Subcutaneous abdominal adipose tissue (tissue), 5 donors: ENCODE data around the gene IFNLR1.

ENCODE experiments used
- H3K27ac ChIP-seq: one replicate; pipeline ENCODE4 v1.7.0; 2013; ENCODE audit warnings: low read depth, mild to moderate bottlenecking, inconsistent platforms, low read length, moderate library complexity
- H3K27me3 ChIP-seq, 5 donors: one replicate each; pipeline ENCODE4 v1.7.0; 2013; ENCODE audit warnings: low read length in 5 of 5, inconsistent platforms in 1 of 5; ENCODE audit not compliant: control insufficient read depth in 5 of 5, insufficient read depth in 4 of 5
- H3K36me3 ChIP-seq, 5 donors: one replicate each; pipeline ENCODE4 v1.7.0; 2013; ENCODE audit warnings: low read length in 5 of 5; ENCODE audit not compliant: control insufficient read depth in 5 of 5, insufficient read depth in 5 of 5
- H3K4me1 ChIP-seq, 5 donors: one replicate each; pipeline ENCODE4 v1.7.0; 2013; ENCODE audit warnings: low read length in 5 of 5, mild to moderate bottlenecking in 3 of 5, moderate library complexity in 1 of 5; ENCODE audit not compliant: control insufficient read depth in 5 of 5, insufficient read depth in 5 of 5
- H3K4me3 ChIP-seq, 5 donors: one replicate each; pipeline ENCODE4 v1.7.0; 2013; ENCODE audit warnings: low read length in 5 of 5, low read depth in 1 of 5
- H3K9ac ChIP-seq, 5 donors: one replicate each; pipeline ENCODE4 v1.7.0; 2013; ENCODE audit warnings: low read length in 5 of 5, mild to moderate bottlenecking in 4 of 5, moderate library complexity in 3 of 5
- H3K9me3 ChIP-seq, 5 donors: one replicate each; pipeline ENCODE4 v1.7.0; 2013; ENCODE audit warnings: low read length in 5 of 5; ENCODE audit not compliant: control insufficient read depth in 5 of 5
- donor health status: healthy.
- donor health status: healthy.
- donor health status: healthy.
- donor health status: healthy.
- donor health status: healthy.

The IFNLR1 gene

GRCh38 chr1:24186993-24187790 is at the start of gene IFNLR1:
Gene IFNLR1 (minus strand): TSS chr1:24187289. CDS start chr1:24187248, 41 bp downstream.
- H3K9ac ChIP-seq = peak within 1 kb of the TSS in 2 of 5 donors; percentile 6 to 43
- peak within 1 kb of the TSS; percentile 40 to 66 (median 59) for H3K4me3 ChIP-seq
- peaks cover 16 to 33% (median 17%) of the 10 kb centered on the region in 5 donors for H3K27me3 ChIP-seq
- no peaks in the 10 kb centered on the region for H3K36me3 ChIP-seq
- H3K4me1 ChIP-seq = peaks cover 0 to 23% (median 12%) of the 10 kb centered on the region in 5 donors
- H3K27ac ChIP-seq = no peak within 1 kb of the TSS
- no peaks in the 10 kb centered on the region for H3K9me3 ChIP-seq

DNA sequence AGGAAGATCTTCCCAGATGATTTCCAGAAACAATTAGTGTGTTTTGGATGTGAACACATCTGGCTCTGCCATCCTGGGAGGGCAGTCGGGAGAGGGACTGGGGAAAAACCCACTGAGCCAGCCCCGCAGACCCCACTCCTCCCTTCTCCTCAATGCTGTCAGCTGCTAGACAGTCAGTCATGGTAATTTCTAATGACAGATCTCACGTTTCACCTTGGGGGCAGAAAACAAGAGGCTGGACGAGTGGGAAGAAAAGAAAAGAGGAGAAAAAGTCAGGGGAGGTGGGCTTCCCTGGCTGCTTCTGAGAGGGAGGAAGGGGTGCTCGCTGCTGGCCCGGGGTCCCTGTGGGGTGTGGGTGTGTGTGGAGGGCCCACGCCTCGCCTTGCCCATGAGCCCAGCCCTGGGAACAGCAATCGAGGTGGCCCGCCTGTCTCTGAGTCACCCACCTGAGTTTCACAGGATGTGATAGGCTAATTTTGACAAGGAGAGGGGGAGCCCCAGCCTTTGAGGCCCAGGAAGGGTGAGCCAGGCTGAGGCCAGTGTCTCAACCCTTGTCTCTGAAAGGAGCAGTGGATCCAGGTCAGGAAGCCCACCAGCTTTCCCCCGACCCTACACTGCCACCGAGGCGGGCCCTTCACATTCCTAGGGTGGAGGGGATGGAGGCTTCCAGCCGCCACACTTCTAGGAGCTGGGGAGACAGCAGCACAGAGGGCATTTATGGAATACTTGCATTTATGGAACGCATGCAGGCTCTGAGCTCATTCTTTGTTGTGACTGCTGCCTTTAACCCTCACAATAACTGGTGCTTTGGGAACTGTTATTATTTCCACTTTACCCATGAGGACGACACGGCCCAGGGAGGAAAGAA is 49.1 kb upstream of the IFNLR1 start:
- Histone ChIP-seq H3K4me1 (peaks cover 0 to 9% (median 9%) of the 10 kb centered on the region in 5 donors), H3K4me3 (no peak overlapping the region), H3K27ac (no peak overlapping the region), H3K27me3 (peaks cover 0 to 8% (median 0%) of the 10 kb centered on the region in 5 donors), H3K9ac (no peak overlapping the region), H3K9me3 (no peaks in the 10 kb centered on the region), H3K36me3 (no peaks in the 10 kb centered on the region)

GRCh38 chr1:24233684-24234600 is 46.9 kb upstream of the IFNLR1 start:
- Histone ChIP-seq H3K4me3 (no peak overlapping the region), H3K36me3 (no peaks in the 10 kb centered on the region), H3K9ac (no peak overlapping the region), H3K27me3 (peaks cover 0 to 8% (median 0%) of the 10 kb centered on the region in 5 donors), H3K9me3 (no peaks in the 10 kb centered on the region), H3K27ac (no peak overlapping the region), H3K4me1 (peaks cover 0 to 9% (median 9%) of the 10 kb centered on the region in 5 donors)

DNA sequence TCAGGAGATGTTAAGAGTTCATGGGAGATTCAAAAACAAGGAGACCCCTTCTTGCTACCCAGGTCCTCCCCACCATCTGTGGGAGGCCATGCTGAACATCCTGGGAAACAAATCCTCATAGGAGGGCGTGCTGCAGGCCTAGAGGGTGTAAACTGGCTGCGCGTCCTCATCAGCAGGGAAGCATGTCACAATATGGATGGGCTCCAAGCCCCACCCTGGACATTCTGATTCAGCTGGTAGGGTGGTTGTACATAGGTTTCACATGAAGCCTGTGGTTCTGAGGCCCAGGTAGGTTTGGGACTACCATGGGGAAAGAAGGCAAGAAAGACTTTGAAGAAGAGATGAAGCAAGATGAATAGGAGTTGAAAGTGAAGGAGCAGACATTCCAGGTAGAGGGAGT is 44.6 kb upstream of the IFNLR1 start:
- Histone ChIP-seq H3K4me3 (no peak overlapping the region), H3K9ac (no peak overlapping the region), H3K27ac (no peak overlapping the region), H3K4me1 (peaks cover 0 to 5% (median 4%) of the 10 kb centered on the region in 5 donors), H3K36me3 (no peaks in the 10 kb centered on the region), H3K27me3 (peaks cover 0 to 5% (median 0%) of the 10 kb centered on the region in 5 donors), H3K9me3 (no peaks in the 10 kb centered on the region)

- no peak overlapping the region for H3K9ac ChIP-seq
- H3K4me1 ChIP-seq = no peaks in the 10 kb centered on the region
- no peak overlapping the region for H3K4me3 ChIP-seq
- no peaks in the 10 kb centered on the region for H3K9me3 ChIP-seq
- no peak overlapping the region for H3K27ac ChIP-seq
- H3K27me3 ChIP-seq = peaks cover 0 to 5% (median 3%) of the 10 kb centered on the region in 5 donors
- H3K36me3 ChIP-seq = no peaks in the 10 kb centered on the region
These were observed 41.2 kb upstream of the IFNLR1 start for GRCh38 chr1:24228311-24228710.

GRCh38 chr1:24226749-24227148 is 39.7 kb upstream of the IFNLR1 start:
- no peak overlapping the region for H3K27ac ChIP-seq
- H3K4me1 ChIP-seq = no peaks in the 10 kb centered on the region
- H3K4me3 ChIP-seq = no peak overlapping the region
- no peak overlapping the region for H3K9ac ChIP-seq
- no peaks in the 10 kb centered on the region for H3K9me3 ChIP-seq
- no peaks in the 10 kb centered on the region for H3K36me3 ChIP-seq
- peaks cover 0 to 6% (median 5%) of the 10 kb centered on the region in 5 donors for H3K27me3 ChIP-seq

DNA sequence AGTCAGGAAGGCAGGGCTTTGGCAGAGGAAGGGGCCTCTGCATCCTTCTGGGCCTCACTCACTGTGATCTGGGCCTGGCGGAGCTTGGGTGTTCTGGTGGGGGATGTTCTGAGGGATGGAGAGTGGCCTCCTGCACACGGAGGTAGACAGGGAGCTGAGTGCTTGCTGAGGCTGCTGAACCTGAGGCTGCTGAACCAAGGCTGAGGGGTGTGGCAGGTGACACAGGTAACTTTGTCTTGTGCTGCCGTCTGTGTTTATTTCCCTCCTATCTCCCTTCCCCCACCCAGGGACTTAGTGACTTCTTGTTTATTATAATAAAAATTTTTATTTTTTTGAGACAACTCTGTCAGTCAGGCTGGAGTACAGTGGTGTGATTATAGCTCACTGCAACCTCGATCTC is 37.7 kb upstream of the IFNLR1 start:
- Histone ChIP-seq H3K27me3 (peaks cover 3 to 10% (median 7%) of the 10 kb centered on the region in 5 donors), H3K36me3 (no peaks in the 10 kb centered on the region), H3K9ac (no peak overlapping the region), H3K4me3 (no peak overlapping the region), H3K9me3 (no peaks in the 10 kb centered on the region), H3K4me1 (no peaks in the 10 kb centered on the region), H3K27ac (no peak overlapping the region)

- no peak overlapping the region for H3K4me3 ChIP-seq
- H3K27me3 ChIP-seq = peaks cover 3 to 13% (median 9%) of the 10 kb centered on the region in 5 donors
- no peak overlapping the region for H3K9ac ChIP-seq
- no peaks in the 10 kb centered on the region for H3K36me3 ChIP-seq
- H3K9me3 ChIP-seq = no peaks in the 10 kb centered on the region
- no peaks in the 10 kb centered on the region for H3K4me1 ChIP-seq
- no peak overlapping the region for H3K27ac ChIP-seq
These were observed 37.0 kb upstream of the IFNLR1 start for GRCh38 chr1:24224086-24224485.

GRCh38 chr1:24222793-24223192 is 35.7 kb upstream of the IFNLR1 start:
- Histone ChIP-seq H3K9me3 (no peaks in the 10 kb centered on the region), H3K4me3 (no peak overlapping the region), H3K27me3 (peaks cover 3 to 17% (median 13%) of the 10 kb centered on the region in 5 donors), H3K4me1 (no peaks in the 10 kb centered on the region), H3K27ac (no peak overlapping the region), H3K36me3 (no peaks in the 10 kb centered on the region), H3K9ac (no peak overlapping the region)
